Measurements from ENCODE around the gene CNOT1.
A peak's percentile ranks its signal among the peaks of the same experiment; 100 is the strongest.

Gene CNOT1

GRCh38 chr16:58499615-58500351, 129.8 kb downstream of the CNOT1 start, which contains the start of gene NDRG4:
Gene NDRG4 (plus strand): TSS chr16:58500143. CDS start chr16:58500249, 106 bp downstream.
- peak within 1 kb of the TSS; percentile 64 for H3K4me3 ChIP-seq (ENCODE audit: low read depth, low read length)
- TF ChIP-seq CTCF (IDR thresholded peaks at IDR 0.05; ENCODE audit: low read depth, low read length), result no peak

- TF ChIP-seq CTCF (IDR thresholded peaks at IDR 0.05; ENCODE audit: low read depth, low read length), result no peak
- no peak overlapping the region for H3K4me3 ChIP-seq (ENCODE audit: low read depth, low read length)
Measured at GRCh38 chr16:58499092-58499511, 130.5 kb downstream of the CNOT1 start.

GRCh38 chr16:58498341-58499091, 131.1 kb downstream of the CNOT1 start:
- TF ChIP-seq CTCF (IDR thresholded peaks at IDR 0.05; ENCODE audit: low read depth, low read length), result no peak
- H3K4me3 ChIP-seq (ENCODE audit: low read depth, low read length), result no peak overlapping the region

- no peak overlapping the region for H3K4me3 ChIP-seq (ENCODE audit: low read depth, low read length)
- TF ChIP-seq CTCF (IDR thresholded peaks at IDR 0.05; ENCODE audit: low read depth, low read length), result no peak
Measured at GRCh38 chr16:58497935-58498334, 131.7 kb downstream of the CNOT1 start.

GRCh38 chr16:58497468-58497867, 132.2 kb downstream of the CNOT1 start:
- no peak overlapping the region for H3K4me3 ChIP-seq (ENCODE audit: low read depth, low read length)
- TF ChIP-seq CTCF (IDR thresholded peaks at IDR 0.05; ENCODE audit: low read depth, low read length), result no peak

- TF ChIP-seq CTCF (IDR thresholded peaks at IDR 0.05; ENCODE audit: low read depth, low read length), result no peak
- H3K4me3 ChIP-seq (ENCODE audit: low read depth, low read length), result peak overlapping the region; percentile 29; the same call in 1 of the 2 replicates
Measured at GRCh38 chr16:58495521-58496331, 133.9 kb downstream of the CNOT1 start.

Data from WI38 (cell line).